Measurements from ENCODE around the gene TMEM14B. TPM values are rescaled to one million over a fixed set of nuclear protein-coding genes. Genes with fewer than 3 reads are reported as not detected.

TMEM14B gene
- total RNA-seq, 1 experiment from 2014 or later = 82.9 TPM

- no peak for DNase-seq (ENCODE audit: low spot score)
- no peak for TF ChIP-seq ZNF671 (CRISPR knock-in tag; IDR thresholded peaks at IDR 0.05)
- TF ChIP-seq SMAD4 (CRISPR knock-in tag; IDR thresholded peaks at IDR 0.05) = no peak
- no peak for ATAC-seq
- Mint-ChIP-seq H3K27me3 (ENCODE audit: low read depth) (no peaks in the 10 kb centered on the region), H3K4me1 (peaks cover 32% of the 10 kb centered on the region), H3K9me3 (peaks cover 8% of the 10 kb centered on the region), H3K4me3 (no peak overlapping the region), H3K27ac (peak overlapping the region; percentile 67; the same call in 1 of the 2 replicates), H3K36me3 (peaks cover 16% of the 10 kb centered on the region)
- POLR2A ChIA-PET = no interaction called here
- CTCF ChIA-PET = no interaction called here
Measured at GRCh38 chr6:10742251-10742650, 5.4 kb upstream of the TMEM14B start.

DNA sequence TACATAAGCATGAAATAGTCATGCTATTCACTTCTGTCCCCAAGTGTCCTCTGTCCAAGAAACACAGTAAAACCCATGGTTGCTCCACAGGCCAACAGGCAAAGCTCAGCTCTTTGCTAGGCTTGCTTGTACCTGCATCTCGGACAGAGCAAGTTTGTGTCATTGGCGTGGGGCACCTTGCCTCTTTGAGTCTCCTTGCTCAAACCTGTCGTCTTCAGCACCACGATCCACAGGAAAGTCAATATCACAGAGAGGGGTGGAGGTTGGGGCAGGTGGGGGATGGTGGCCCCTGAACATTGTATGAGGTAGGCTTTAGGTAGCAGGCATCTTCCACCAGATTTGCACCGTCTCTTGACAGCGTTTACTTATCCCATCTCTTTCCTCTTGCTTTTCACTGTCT lies 4.1 kb upstream of the TMEM14B start:
- H3K4me3 Mint-ChIP-seq = no peak overlapping the region
- peaks cover 16% of the 10 kb centered on the region for H3K36me3 Mint-ChIP-seq

More for the DNA sequence above, 4.1 kb upstream of the TMEM14B start:
- TF ChIP-seq, protein P1, sequence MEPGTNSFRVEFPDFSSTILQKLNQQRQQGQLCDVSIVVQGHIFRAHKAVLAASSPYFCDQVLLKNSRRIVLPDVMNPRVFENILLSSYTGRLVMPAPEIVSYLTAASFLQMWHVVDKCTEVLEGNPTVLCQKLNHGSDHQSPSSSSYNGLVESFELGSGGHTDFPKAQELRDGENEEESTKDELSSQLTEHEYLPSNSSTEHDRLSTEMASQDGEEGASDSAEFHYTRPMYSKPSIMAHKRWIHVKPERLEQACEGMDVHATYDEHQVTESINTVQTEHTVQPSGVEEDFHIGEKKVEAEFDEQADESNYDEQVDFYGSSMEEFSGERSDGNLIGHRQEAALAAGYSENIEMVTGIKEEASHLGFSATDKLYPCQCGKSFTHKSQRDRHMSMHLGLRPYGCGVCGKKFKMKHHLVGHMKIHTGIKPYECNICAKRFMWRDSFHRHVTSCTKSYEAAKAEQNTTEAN (CRISPR knock-in tag; IDR thresholded peaks at IDR 0.05) = no peak
- no peak for TF ChIP-seq TCF7 (CRISPR knock-in tag; IDR thresholded peaks at IDR 0.05; ENCODE audit: low read depth)
- no peak for TF ChIP-seq FOXJ3 (CRISPR knock-in tag; IDR thresholded peaks at IDR 0.05; ENCODE audit: borderline replicate concordance)
- TF ChIP-seq, protein P2, sequence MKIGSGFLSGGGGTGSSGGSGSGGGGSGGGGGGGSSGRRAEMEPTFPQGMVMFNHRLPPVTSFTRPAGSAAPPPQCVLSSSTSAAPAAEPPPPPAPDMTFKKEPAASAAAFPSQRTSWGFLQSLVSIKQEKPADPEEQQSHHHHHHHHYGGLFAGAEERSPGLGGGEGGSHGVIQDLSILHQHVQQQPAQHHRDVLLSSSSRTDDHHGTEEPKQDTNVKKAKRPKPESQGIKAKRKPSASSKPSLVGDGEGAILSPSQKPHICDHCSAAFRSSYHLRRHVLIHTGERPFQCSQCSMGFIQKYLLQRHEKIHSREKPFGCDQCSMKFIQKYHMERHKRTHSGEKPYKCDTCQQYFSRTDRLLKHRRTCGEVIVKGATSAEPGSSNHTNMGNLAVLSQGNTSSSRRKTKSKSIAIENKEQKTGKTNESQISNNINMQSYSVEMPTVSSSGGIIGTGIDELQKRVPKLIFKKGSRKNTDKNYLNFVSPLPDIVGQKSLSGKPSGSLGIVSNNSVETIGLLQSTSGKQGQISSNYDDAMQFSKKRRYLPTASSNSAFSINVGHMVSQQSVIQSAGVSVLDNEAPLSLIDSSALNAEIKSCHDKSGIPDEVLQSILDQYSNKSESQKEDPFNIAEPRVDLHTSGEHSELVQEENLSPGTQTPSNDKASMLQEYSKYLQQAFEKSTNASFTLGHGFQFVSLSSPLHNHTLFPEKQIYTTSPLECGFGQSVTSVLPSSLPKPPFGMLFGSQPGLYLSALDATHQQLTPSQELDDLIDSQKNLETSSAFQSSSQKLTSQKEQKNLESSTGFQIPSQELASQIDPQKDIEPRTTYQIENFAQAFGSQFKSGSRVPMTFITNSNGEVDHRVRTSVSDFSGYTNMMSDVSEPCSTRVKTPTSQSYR (CRISPR knock-in tag; IDR thresholded peaks at IDR 0.05) = no peak
- TF ChIP-seq IRF2 (CRISPR knock-in tag; IDR thresholded peaks at IDR 0.05; ENCODE audit: borderline replicate concordance, low read depth) = no peak
- no peak for TF ChIP-seq ZNF219 (CRISPR knock-in tag; IDR thresholded peaks at IDR 0.05; ENCODE audit: borderline replicate concordance)
- no peak for TF ChIP-seq MXD4 (CRISPR knock-in tag; IDR thresholded peaks at IDR 0.05; ENCODE audit: borderline replicate concordance)
- TF ChIP-seq SMAD3 (CRISPR knock-in tag; IDR thresholded peaks at IDR 0.05; ENCODE audit: borderline replicate concordance) = no peak
- no peak for TF ChIP-seq ZNF263 (CRISPR knock-in tag; IDR thresholded peaks at IDR 0.05; ENCODE audit: low read depth)
- no peak for TF ChIP-seq TP53 (CRISPR knock-in tag; IDR thresholded peaks at IDR 0.05)
- TF ChIP-seq HMGA2 (CRISPR knock-in tag; IDR thresholded peaks at IDR 0.05) = no peak
- TF ChIP-seq, protein P3, sequence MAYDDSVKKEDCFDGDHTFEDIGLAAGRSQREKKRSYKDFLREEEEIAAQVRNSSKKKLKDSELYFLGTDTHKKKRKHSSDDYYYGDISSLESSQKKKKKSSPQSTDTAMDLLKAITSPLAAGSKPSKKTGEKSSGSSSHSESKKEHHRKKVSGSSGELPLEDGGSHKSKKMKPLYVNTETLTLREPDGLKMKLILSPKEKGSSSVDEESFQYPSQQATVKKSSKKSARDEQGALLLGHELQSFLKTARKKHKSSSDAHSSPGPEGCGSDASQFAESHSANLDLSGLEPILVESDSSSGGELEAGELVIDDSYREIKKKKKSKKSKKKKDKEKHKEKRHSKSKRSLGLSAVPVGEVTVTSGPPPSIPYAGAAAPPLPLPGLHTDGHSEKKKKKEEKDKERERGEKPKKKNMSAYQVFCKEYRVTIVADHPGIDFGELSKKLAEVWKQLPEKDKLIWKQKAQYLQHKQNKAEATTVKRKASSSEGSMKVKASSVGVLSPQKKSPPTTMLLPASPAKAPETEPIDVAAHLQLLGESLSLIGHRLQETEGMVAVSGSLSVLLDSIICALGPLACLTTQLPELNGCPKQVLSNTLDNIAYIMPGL (CRISPR knock-in tag; IDR thresholded peaks at IDR 0.05) = no peak
- TF ChIP-seq, protein P4, sequence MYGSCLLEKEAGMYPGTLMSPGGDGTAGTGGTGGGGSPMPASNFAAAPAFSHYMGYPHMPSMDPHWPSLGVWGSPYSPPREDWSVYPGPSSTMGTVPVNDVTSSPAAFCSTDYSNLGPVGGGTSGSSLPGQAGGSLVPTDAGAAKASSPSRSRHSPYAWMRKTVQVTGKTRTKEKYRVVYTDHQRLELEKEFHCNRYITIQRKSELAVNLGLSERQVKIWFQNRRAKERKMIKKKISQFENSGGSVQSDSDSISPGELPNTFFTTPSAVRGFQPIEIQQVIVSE (CRISPR knock-in tag; IDR thresholded peaks at IDR 0.05; ENCODE audit: borderline replicate concordance) = no peak
- TF ChIP-seq CBFB (CRISPR knock-in tag; IDR thresholded peaks at IDR 0.05; ENCODE audit: low read depth) = no peak
- no peak for TF ChIP-seq USF1 (CRISPR knock-in tag; IDR thresholded peaks at IDR 0.05)
- TF ChIP-seq, protein P5, sequence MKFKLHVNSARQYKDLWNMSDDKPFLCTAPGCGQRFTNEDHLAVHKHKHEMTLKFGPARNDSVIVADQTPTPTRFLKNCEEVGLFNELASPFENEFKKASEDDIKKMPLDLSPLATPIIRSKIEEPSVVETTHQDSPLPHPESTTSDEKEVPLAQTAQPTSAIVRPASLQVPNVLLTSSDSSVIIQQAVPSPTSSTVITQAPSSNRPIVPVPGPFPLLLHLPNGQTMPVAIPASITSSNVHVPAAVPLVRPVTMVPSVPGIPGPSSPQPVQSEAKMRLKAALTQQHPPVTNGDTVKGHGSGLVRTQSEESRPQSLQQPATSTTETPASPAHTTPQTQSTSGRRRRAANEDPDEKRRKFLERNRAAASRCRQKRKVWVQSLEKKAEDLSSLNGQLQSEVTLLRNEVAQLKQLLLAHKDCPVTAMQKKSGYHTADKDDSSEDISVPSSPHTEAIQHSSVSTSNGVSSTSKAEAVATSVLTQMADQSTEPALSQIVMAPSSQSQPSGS (CRISPR knock-in tag; IDR thresholded peaks at IDR 0.05; ENCODE audit: borderline replicate concordance, low read depth) = no peak
- TF ChIP-seq PRRX2 (CRISPR knock-in tag; IDR thresholded peaks at IDR 0.05) = no peak
- TF ChIP-seq, protein P6, sequence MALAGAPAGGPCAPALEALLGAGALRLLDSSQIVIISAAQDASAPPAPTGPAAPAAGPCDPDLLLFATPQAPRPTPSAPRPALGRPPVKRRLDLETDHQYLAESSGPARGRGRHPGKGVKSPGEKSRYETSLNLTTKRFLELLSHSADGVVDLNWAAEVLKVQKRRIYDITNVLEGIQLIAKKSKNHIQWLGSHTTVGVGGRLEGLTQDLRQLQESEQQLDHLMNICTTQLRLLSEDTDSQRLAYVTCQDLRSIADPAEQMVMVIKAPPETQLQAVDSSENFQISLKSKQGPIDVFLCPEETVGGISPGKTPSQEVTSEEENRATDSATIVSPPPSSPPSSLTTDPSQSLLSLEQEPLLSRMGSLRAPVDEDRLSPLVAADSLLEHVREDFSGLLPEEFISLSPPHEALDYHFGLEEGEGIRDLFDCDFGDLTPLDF (CRISPR knock-in tag; IDR thresholded peaks at IDR 0.05) = no peak
- Mint-ChIP-seq H3K27me3 (ENCODE audit: low read depth) (no peaks in the 10 kb centered on the region), H3K4me1 (peaks cover 34% of the 10 kb centered on the region), H3K27ac (no peak overlapping the region; the same call in 1 of the 2 replicates), H3K9me3 (peaks cover 8% of the 10 kb centered on the region)
- ChIA-PET CTCF (no interaction called here), POLR2A (interaction anchor here (0.6 kb wide), 1 partner anchor 10 kb away, joined by 3 read pairs; no protein-coding TSS in a partner anchor)
- no peak for ATAC-seq
- no peak for DNase-seq (ENCODE audit: low spot score)
